Right renal cortex interstitium (tissue), 3 donors: Measurements from ENCODE around the gene HCRTR2. TPM values are rescaled to one million over a fixed set of nuclear protein-coding genes. Genes with fewer than 3 reads are reported as not detected.

Experiments
- DNase-seq, 3 donors: peaks; one replicate each; pipeline ENCODE4 v3.0.0-alpha.2; 2013; ENCODE audit warnings: low read depth in 3 of 3, low spot score in 2 of 3
- polyA plus RNA-seq, 3 donors: library from polyadenylated mRNA; unstranded; fragments of 120-200 nt; gene quantifications; one replicate each; pipeline ENCODE4 v1.2.1, GENCODE V29; 2013; ENCODE audit not compliant: insufficient read length in 3 of 3

The HCRTR2 gene
- polyA plus RNA-seq, 3 donors: 0.19 to 0.41 (median 0.28) TPM

DNA sequence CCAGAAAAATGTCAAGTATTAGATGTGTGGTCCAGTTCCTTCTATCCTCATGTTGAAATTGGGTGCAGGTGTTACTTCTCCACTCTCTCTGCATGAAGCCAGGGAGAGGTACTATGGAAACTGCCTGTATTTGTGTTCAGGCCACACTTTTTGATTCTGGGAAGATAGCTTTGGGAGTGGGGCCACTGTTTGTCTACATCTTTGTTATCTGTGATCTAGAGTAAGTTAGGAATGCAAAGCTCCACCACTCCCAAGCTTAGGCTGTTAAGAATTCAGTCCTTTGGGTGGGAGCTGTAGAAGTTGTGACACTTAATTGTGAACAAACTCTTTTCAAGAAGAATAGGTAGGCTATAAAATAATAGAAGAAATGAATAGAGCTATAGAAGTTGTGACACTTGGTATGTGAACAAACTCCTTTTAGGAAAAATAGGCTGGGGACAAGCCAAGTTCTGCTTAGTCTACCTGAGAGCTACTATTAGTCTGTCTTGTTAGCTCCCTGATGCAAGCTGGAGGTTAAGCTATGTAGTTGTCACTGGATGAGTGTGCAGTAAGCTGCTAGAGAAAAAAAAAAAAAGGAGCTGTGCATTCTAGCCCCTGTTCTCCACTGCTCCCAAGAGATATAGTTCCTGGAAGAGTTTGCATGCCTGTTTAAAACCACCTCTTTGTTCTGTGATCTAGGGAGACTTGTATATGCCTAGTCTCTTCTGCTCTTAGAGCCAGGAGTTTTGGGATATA lies 145.8 kb downstream of the HCRTR2 start:
- no peak for DNase-seq

DNA sequence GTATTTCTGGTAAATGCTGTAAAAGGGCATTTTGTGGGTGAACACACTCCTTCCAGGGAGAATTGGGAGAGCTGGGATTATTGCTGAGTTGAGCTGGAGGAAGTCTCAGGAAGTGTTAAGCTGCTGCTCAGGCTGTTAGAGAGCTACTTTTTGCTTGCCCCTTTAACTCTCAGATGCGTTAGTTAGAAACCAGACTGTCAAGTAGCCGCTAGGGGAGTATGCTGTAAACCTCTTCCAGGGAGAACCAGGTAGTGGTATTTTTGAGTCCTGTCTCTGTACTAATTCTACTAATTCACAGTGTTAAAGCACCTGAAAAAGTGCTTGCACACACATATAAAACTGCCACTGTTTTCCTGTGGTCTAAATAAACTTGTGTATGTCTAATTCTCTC lies 146.4 kb downstream of the HCRTR2 start:
- DNase-seq: no peak

- no peak for DNase-seq
Observed at GRCh38 chr6:55327169-55327568, 152.9 kb downstream of the HCRTR2 start, which contains the start of gene GFRAL. TSS of gene GFRAL (plus strand) at chr6:55327469. CDS start at chr6:55327555, 86 bp downstream.

Other genes with a start within 250 kb of the HCRTR2 start
- not detected for gene GFRAL, start 153.0 kb downstream of the HCRTR2 start, polyA plus RNA-seq